Endothelial cell (in vitro differentiated cells): ENCODE measurements around the gene EBLN1. TPM values are rescaled to one million over a fixed set of nuclear protein-coding genes. Genes with fewer than 3 reads are reported as not detected.
A peak's percentile ranks its signal among the peaks of the same experiment; 100 is the strongest.

Experiments used
- DNase-seq: peaks from one replicate; pipeline ENCODE4 v3.0.0; 2021; ENCODE audit warnings: low spot score
- H3K27ac Mint-ChIP-seq: one replicate; pipeline ENCODE4 v1.8.0; 2021; ENCODE audit warnings: mixed read lengths, inconsistent platforms; ENCODE audit not compliant: unreplicated experiment
- H3K27me3 Mint-ChIP-seq: one replicate; pipeline ENCODE4 v1.8.0; 2021; ENCODE audit warnings: mild to moderate bottlenecking, moderate library complexity, mixed read lengths, inconsistent platforms; ENCODE audit not compliant: unreplicated experiment
- H3K36me3 Mint-ChIP-seq: one replicate; pipeline ENCODE4 v1.8.0; 2021; ENCODE audit warnings: mild to moderate bottlenecking, low read depth, mixed read lengths, inconsistent platforms; ENCODE audit not compliant: unreplicated experiment
- H3K4me1 Mint-ChIP-seq: one replicate; pipeline ENCODE4 v1.8.0; 2021; ENCODE audit warnings: mild to moderate bottlenecking, mixed read lengths, inconsistent platforms; ENCODE audit not compliant: unreplicated experiment
- H3K4me3 Mint-ChIP-seq: one replicate; pipeline ENCODE4 v1.8.0; 2021; ENCODE audit warnings: mild to moderate bottlenecking, mixed read lengths, inconsistent platforms; ENCODE audit not compliant: unreplicated experiment
- H3K9me3 Mint-ChIP-seq: one replicate; pipeline ENCODE4 v1.8.0; 2021; ENCODE audit warnings: mixed read lengths, inconsistent platforms; ENCODE audit not compliant: unreplicated experiment
- total RNA-seq: library from RNA; stranded (reverse); fragmentation: NEBNext Ultra II Directional; extraction: Animal tissue kit (Norgen Biotek cat#: 25700); gene quantifications from one replicate; pipeline ENCODE4 v1.2.1, GENCODE V29; 2021; ENCODE audit not compliant: unreplicated experiment
- TF ChIP-seq, protein P1 (sequence below): fragments of 200-600 bp; sonication (generic); IDR thresholded peaks from one replicate; pipeline ENCODE4 v1.5.0; 2021; ENCODE audit warnings: antibody characterized with exemption; ENCODE audit not compliant: unreplicated experiment

Gene EBLN1
- total RNA-seq, 1 donor from 2014 or later, result not detected

GRCh38 chr10:22250897-22251660 is 33.3 kb upstream of the EBLN1 start:
- no peak for DNase-seq
- Mint-ChIP-seq H3K27ac (no peak overlapping the region), H3K36me3 (no peaks in the 10 kb centered on the region), H3K27me3 (peaks cover 4% of the 10 kb centered on the region), H3K4me3 (peak overlapping the region; percentile 98), H3K9me3 (no peaks in the 10 kb centered on the region), H3K4me1 (peaks cover 3% of the 10 kb centered on the region)
- TF ChIP-seq, protein P1, sequence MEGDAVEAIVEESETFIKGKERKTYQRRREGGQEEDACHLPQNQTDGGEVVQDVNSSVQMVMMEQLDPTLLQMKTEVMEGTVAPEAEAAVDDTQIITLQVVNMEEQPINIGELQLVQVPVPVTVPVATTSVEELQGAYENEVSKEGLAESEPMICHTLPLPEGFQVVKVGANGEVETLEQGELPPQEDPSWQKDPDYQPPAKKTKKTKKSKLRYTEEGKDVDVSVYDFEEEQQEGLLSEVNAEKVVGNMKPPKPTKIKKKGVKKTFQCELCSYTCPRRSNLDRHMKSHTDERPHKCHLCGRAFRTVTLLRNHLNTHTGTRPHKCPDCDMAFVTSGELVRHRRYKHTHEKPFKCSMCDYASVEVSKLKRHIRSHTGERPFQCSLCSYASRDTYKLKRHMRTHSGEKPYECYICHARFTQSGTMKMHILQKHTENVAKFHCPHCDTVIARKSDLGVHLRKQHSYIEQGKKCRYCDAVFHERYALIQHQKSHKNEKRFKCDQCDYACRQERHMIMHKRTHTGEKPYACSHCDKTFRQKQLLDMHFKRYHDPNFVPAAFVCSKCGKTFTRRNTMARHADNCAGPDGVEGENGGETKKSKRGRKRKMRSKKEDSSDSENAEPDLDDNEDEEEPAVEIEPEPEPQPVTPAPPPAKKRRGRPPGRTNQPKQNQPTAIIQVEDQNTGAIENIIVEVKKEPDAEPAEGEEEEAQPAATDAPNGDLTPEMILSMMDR, result no peak

DNA sequence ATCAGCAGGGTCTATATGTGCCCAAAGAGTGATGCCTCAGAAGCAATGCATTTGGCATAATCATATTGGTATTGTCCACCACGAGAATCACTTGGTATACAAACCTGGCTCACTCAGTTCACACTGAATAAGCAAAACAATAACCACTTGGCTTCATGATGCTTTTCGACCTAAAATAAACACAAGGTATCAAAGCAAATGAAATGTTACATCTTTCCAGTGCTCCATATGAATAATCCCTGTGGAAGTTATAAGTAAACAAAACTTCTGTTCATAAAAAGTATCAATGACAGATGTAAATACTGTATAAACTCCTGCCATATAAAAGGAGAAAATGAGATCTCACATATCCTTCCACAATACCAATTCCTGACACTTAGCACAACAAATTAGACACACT is 29.8 kb upstream of the EBLN1 start:
- DNase-seq, result no peak
- TF ChIP-seq, protein P1, result no peak
- Mint-ChIP-seq H3K27ac (no peak overlapping the region), H3K4me1 (peaks cover 3% of the 10 kb centered on the region), H3K36me3 (no peaks in the 10 kb centered on the region), H3K9me3 (no peaks in the 10 kb centered on the region), H3K4me3 (no peak overlapping the region), H3K27me3 (peaks cover 6% of the 10 kb centered on the region)

DNA sequence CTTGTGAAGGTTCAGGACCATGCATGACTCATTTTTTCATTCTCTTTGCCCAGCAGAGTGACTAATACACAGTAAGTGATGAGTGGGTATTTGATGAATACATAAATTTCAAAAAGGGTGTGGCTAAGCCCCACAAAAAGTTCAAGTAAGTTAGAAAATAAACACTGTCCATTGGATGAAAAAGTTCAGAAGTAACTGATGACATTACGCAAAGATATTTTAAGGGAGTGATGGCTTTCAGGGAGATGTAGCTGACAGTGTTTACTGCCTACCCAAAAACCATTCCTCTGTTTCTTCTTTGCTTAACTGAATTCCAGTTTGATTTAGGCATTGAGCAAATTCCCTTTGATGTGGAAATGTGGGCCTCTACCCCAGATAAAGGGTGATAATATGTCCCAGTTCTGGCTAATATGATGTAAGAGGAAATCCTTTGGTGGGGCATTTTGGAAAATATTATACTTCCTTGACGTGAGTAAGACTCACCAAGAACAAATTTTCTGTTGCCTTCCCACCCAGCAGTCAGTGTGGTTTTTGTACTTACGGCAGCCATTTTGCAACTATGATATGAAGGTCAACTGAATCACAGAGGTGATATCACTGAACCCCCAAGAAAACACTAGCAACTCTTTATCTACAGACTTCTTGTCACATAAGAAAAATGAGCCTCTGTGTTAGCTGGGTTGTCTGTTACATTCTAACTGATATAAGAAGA is 29.0 kb upstream of the EBLN1 start:
- no peak for DNase-seq

DNA sequence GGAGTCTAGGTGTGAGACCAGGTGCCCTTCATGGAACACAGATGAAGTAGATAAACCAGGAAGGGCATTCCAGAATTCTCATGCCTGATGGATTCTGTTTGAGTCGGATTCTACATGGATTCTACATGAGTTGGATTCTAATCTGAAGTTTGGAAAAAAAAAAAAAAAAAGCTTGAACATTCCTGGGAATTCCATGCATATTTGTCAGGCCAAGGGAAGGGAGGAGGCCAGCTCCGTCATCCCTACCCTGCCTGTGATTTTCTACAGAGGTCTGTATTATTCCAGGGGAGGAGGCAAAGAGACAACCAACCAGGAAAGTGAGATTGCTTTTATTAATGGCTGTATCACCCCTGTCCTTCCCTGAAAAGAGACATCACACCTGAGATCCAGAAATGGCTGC is 27.8 kb upstream of the EBLN1 start:
- no peaks in the 10 kb centered on the region for H3K4me1 Mint-ChIP-seq
- H3K27me3 Mint-ChIP-seq, result peaks cover 2% of the 10 kb centered on the region
- H3K27ac Mint-ChIP-seq, result no peak overlapping the region
- TF ChIP-seq, protein P1, result no peak
- H3K9me3 Mint-ChIP-seq, result no peaks in the 10 kb centered on the region
- H3K4me3 Mint-ChIP-seq, result no peak overlapping the region
- no peak for DNase-seq
- H3K36me3 Mint-ChIP-seq, result no peaks in the 10 kb centered on the region

More for the DNA sequence above, 29.0 kb upstream of the EBLN1 start:
- H3K9me3 Mint-ChIP-seq, result no peaks in the 10 kb centered on the region
- H3K27ac Mint-ChIP-seq, result no peak overlapping the region
- peaks cover 4% of the 10 kb centered on the region for H3K27me3 Mint-ChIP-seq
- no peaks in the 10 kb centered on the region for H3K36me3 Mint-ChIP-seq
- TF ChIP-seq, protein P1, result no peak
- no peak overlapping the region for H3K4me3 Mint-ChIP-seq
- H3K4me1 Mint-ChIP-seq, result peaks cover under 1% of the 10 kb centered on the region

DNA sequence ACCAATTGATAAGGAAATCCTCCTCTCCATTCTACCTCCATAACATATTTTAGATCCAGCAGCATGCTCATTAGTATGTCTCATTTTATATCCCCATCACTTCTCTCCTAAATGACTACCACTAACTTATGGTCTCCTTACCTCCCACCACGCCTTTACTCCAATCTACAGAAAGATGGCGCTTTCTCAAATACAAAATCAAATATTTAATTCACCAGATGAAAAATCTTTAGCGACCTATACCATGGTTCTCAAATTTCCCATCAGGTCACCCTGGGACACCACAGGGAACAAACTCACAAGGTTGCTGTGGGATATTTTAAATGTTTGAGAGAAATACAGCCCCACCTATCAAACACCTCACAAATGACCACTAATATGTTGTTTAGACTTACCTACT is 27.0 kb upstream of the EBLN1 start:
- no peak for DNase-seq
- no peaks in the 10 kb centered on the region for H3K4me1 Mint-ChIP-seq
- no peaks in the 10 kb centered on the region for H3K9me3 Mint-ChIP-seq
- H3K36me3 Mint-ChIP-seq, result no peaks in the 10 kb centered on the region
- no peak overlapping the region for H3K4me3 Mint-ChIP-seq
- no peak overlapping the region for H3K27ac Mint-ChIP-seq
- TF ChIP-seq, protein P1, result no peak
- H3K27me3 Mint-ChIP-seq, result peaks cover 2% of the 10 kb centered on the region
